Body of pancreas (tissue), 4 donors: Measurements from ENCODE around the gene GYPC. TPM values are rescaled to one million over a fixed set of nuclear protein-coding genes. Genes with fewer than 3 reads are reported as not detected.
"Not testable (repeated sequence)": the region's sequence is repeated elsewhere in the genome, so short reads cannot be mapped to it uniquely, and the experiment has no call there.

Source experiments
- ATAC-seq: fragments of 150-250 bp; one replicate; pipeline ENCODE4 v1.9.1; 2016
- DNase-seq, 4 donors: peaks; one replicate each; pipeline ENCODE4 v3.0.0-alpha.2; 2019
- H3K27ac ChIP-seq, 4 donors: fragments of 200-600 bp; sonication (generic); 1 replicate in 3 of 4; 2 replicates in 1 of 4; pipeline versions ENCODE4 v1.5.1 to v1.6.1; 2016 to 2019; ENCODE audit warnings: mild to moderate bottlenecking in 1 of 4, mixed read lengths in 1 of 4, moderate library complexity in 1 of 4
- H3K27me3 ChIP-seq, 2 donors: fragments of 200-600 bp; sonication (generic); one replicate each; pipeline ENCODE4 v1.6.0; 2016; ENCODE audit warnings: mild to moderate bottlenecking in 1 of 2
- H3K36me3 ChIP-seq, 2 donors: fragments of 200-600 bp; sonication (generic); replicated peaks in 1 of 2; 2 replicates each; pipeline ENCODE4 v1.5.1; 2016; ENCODE audit warnings: low read depth in 2 of 2; ENCODE audit not compliant: insufficient read depth in 1 of 2
- H3K4me1 ChIP-seq: fragments of 200-600 bp; sonication (generic); one replicate; pipeline ENCODE4 v1.6.0; 2016
- H3K4me3 ChIP-seq, 2 donors: fragments of 200-600 bp; sonication (generic); 1 replicate in 1 of 2; 2 replicates in 1 of 2; pipeline ENCODE4 v1.5.1; 2016 to 2019
- H3K9me3 ChIP-seq, 3 donors: fragments of 200-600 bp; sonication (generic); 1 replicate in 2 of 3; 2 replicates in 1 of 3; pipeline ENCODE4 v1.5.1; 2016
- POLR2A ChIP-seq, 3 donors: fragments of 450-650 bp; IDR thresholded peaks; one replicate each; pipeline ENCODE4 v1.6.1; 2016; ENCODE audit warnings: antibody characterized with exemption in 3 of 3, mild to moderate bottlenecking in 2 of 3
- WGBS, 2 donors: methylation state at CpG; one replicate each; pipeline ENCODE4 v1.1.5; 2017; 5-methylcytosine and 5-hydroxymethylcytosine counted together
- intact Hi-C: fragments of 100-400 bp; cut with DNase I; formaldehyde crosslinking; loops from one replicate; pipeline ENCODE4 v1.15.1; 2023
- total RNA-seq, 2 donors: library from RNA; depleted of rRNA; stranded (reverse); fragments of >200 nt; gene quantifications; one replicate each; pipeline ENCODE4 v1.1.0, GENCODE V29; 2016
- TF ChIP-seq, protein P1 (sequence below), 7 experiments: fragments of 450-650 bp in 4 of 7; fragments of 200-600 bp in 3 of 7; sonication (generic) in 3 of 7; IDR thresholded peaks; one replicate each; pipeline ENCODE4 v1.5.1; 2016 to 2019; ENCODE audit warnings: antibody characterized with exemption in 7 of 7

GYPC gene
- total RNA-seq, 2 donors from 2014 or later, result 26.4 to 28.8 TPM

DNA sequence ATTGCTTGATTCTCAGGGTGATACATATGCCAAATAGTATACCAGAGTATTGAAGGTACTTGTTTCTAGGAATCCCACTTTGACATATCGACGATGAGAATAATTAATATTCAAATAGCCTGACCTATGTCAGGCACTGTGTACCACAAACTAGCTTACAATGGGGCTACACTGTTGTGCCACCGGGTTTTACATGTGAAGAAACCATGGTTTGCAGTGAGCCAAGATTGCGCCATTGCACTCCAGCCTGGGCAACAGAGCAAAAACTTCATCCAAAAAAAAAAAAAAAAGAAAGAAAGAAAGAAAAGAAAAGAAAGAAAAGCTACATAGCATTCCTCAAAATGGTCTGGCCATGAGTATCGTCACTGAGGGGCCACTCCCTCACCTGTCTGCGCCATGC, 25.5 kb downstream of the GYPC start:
- no peak for ATAC-seq
- 86 to 89% methylated on average over 6 of the region's 6 CpGs for whole genome bisulfite sequencing, 2 donors
- Histone ChIP-seq H3K4me3 (no peak overlapping the region), H3K27me3 (no peaks in the 10 kb centered on the region), H3K9me3 (no peaks in the 10 kb centered on the region), H3K36me3 (no peaks in the 10 kb centered on the region), H3K27ac (no peak overlapping the region), H3K4me1 (no peaks in the 10 kb centered on the region)
- intact Hi-C loops, result no loop called here
- TF ChIP-seq, protein P1, sequence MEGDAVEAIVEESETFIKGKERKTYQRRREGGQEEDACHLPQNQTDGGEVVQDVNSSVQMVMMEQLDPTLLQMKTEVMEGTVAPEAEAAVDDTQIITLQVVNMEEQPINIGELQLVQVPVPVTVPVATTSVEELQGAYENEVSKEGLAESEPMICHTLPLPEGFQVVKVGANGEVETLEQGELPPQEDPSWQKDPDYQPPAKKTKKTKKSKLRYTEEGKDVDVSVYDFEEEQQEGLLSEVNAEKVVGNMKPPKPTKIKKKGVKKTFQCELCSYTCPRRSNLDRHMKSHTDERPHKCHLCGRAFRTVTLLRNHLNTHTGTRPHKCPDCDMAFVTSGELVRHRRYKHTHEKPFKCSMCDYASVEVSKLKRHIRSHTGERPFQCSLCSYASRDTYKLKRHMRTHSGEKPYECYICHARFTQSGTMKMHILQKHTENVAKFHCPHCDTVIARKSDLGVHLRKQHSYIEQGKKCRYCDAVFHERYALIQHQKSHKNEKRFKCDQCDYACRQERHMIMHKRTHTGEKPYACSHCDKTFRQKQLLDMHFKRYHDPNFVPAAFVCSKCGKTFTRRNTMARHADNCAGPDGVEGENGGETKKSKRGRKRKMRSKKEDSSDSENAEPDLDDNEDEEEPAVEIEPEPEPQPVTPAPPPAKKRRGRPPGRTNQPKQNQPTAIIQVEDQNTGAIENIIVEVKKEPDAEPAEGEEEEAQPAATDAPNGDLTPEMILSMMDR (IDR thresholded peaks at IDR 0.05), result no peak
- no peak for TF ChIP-seq POLR2A (IDR thresholded peaks at IDR 0.05)
- no peak for DNase-seq

DNA sequence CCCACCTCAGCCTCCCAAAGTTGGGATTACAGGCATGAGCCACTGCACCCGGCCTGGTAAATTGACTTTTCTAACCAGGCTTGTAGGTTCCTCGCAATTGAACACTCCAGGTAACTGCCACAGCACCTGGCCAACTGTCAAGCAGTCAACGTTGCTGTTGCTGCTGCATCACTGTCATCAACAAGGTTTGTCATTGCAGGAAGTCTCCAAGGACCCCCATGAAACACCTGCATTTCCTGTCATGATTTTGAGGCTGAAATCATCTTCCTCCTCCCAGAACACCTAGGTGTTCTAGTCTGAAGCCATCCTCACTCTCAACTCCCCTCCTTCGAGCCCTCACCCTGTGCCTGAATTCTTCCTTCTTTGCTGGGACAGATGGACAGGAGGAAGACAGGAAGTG, 29.7 kb downstream of the GYPC start:
- intact Hi-C loops, result no loop called here
- no peak for ATAC-seq
- WGBS, 2 donors, result 43 to 76% methylated on average over 2 to 4 of the region's 4 CpGs

DNA sequence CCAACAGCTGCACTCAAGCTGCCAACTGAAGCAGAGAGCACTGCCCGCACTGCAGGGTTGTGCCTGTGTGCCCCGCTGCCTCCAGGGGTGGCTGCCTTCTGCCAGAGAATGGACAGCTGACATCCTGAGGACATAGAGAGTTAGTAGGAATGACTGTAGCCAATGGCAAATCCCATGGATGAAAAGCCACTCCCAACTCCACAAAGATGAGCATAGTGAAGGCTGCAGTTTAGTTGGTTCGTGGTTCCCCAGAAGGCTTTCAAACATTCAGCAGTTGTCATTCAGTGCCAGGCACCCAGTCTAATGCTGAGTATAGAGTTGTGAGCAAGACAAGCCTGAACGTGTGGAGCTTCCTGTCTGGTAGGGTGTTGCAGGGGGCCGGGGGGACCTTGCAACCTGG, 30.3 kb downstream of the GYPC start:
- H3K27ac ChIP-seq, result no peak overlapping the region
- WGBS, 2 donors, result 41 to 65% methylated on average over 3 to 5 of the region's 5 CpGs
- TF ChIP-seq, protein P1 (IDR thresholded peaks at IDR 0.05), result no peak
- no peak for TF ChIP-seq POLR2A (IDR thresholded peaks at IDR 0.05)
- ATAC-seq, result no peak
- no peaks in the 10 kb centered on the region for H3K4me1 ChIP-seq
- no peak overlapping the region for H3K4me3 ChIP-seq
- H3K27me3 ChIP-seq, result no peaks in the 10 kb centered on the region
- no peaks in the 10 kb centered on the region for H3K36me3 ChIP-seq
- no peaks in the 10 kb centered on the region for H3K9me3 ChIP-seq
- intact Hi-C loops, result no loop called here
- no peak for DNase-seq

More for the DNA sequence above, 29.7 kb downstream of the GYPC start:
- Histone ChIP-seq H3K27ac (no peak overlapping the region), H3K36me3 (no peaks in the 10 kb centered on the region), H3K4me1 (no peaks in the 10 kb centered on the region), H3K27me3 (no peaks in the 10 kb centered on the region), H3K9me3 (no peaks in the 10 kb centered on the region), H3K4me3 (no peak overlapping the region)
- DNase-seq, result no peak
- TF ChIP-seq, protein P1 (IDR thresholded peaks at IDR 0.05), result no peak
- TF ChIP-seq POLR2A (IDR thresholded peaks at IDR 0.05), result no peak

DNA sequence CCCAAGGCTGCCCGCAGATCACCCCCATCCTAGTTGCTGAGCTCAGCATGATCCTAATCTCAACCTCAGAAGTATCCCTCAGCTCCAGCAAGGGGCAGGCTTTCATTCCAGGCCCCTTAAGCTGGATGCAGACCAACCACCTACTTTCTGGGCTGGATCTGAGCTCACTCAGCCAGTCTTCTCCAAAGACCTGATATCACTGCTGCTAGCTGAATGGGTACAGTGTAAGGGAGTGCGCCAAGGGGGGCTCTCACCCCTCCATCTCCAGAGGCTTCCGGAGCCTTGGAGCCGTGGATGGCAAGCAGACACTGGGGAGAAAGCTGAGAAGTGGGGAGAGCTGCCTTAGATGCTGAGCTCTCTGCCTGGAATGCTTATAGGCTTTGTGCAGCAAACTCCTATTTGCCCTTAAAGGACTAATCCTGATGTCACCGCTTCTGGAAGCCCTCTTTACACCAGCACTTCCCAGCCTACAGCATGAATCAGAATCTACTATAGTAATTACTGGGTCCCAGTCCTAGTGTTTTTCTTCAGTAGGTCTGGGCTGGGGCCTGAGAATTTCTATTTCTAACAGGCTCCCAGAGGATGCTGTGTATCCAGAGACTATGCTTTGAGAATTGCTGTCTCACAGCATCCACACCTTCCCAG, 31.0 kb downstream of the GYPC start:
- 72 to 92% methylated on average over 5 of the region's 5 CpGs for WGBS, 2 donors
- no peak for DNase-seq
- no peak for TF ChIP-seq POLR2A (IDR thresholded peaks at IDR 0.05)
- TF ChIP-seq, protein P1 (IDR thresholded peaks at IDR 0.05), result no peak
- Histone ChIP-seq H3K27ac (no peak overlapping the region), H3K4me3 (no peak overlapping the region), H3K27me3 (no peaks in the 10 kb centered on the region), H3K9me3 (no peaks in the 10 kb centered on the region), H3K36me3 (no peaks in the 10 kb centered on the region), H3K4me1 (no peaks in the 10 kb centered on the region)
- intact Hi-C loops, result no loop called here
- ATAC-seq, result no peak

DNA sequence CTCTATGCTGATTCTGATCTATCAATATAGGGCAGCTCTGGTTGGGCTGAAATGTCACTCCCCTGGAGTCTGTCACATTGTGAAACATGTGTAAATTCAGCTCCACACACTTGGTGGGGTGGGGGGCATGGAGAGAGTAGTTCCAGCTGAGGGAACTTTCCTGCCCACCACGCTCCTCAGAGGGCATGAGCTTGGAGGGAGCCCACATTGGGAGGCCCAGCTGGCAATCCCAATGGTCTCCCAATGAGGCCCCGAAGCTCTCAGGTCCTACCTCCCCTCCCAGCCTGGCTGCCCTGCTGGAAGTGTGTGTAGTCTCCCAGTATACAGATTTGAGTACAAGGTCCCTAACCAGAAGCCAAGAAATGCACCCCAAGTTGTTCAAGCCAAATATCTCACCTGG, 31.5 kb downstream of the GYPC start:
- DNase-seq, result no peak
- 84% methylated on average over 2 of the region's 2 CpGs; no CpG with 5 or more reads in 1 of the 2 donors for WGBS, 2 donors

DNA sequence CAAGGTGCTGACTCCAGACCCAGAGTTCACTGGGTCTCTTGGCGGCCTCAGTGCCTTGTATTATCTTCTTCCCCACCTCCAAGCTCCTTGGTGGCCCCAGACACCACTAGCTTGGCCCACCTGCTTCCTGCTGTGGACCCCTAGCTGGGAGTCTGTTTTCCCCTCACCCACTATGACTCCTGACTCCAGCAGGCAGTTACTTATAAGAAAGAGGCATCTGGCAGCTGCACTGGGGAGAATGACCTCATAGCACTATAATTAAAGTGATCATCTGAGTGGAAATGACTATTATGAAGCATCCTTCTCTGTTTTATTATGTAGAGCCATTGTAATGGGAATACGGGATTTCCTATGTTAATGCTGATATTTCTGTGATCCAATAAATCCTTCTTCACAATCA, 32.6 kb downstream of the GYPC start:
- H3K9me3 ChIP-seq, ATAC-seq, H3K4me3 ChIP-seq, H3K27ac ChIP-seq, H3K4me1 ChIP-seq, intact Hi-C loops, H3K27me3 ChIP-seq, H3K36me3 ChIP-seq, DNase-seq: not testable (repeated sequence)
- 52 to 80% methylated on average over 2 of the region's 2 CpGs for WGBS, 2 donors

More for the DNA sequence above, 31.5 kb downstream of the GYPC start:
- intact Hi-C loops, result no loop called here
- ATAC-seq, result no peak
- Histone ChIP-seq H3K9me3 (no peaks in the 10 kb centered on the region), H3K27me3 (no peaks in the 10 kb centered on the region), H3K27ac (no peak overlapping the region), H3K4me1 (no peaks in the 10 kb centered on the region), H3K4me3 (no peak overlapping the region), H3K36me3 (no peaks in the 10 kb centered on the region)
- no peak for TF ChIP-seq POLR2A (IDR thresholded peaks at IDR 0.05)
- TF ChIP-seq, protein P1 (IDR thresholded peaks at IDR 0.05), result no peak

DNA sequence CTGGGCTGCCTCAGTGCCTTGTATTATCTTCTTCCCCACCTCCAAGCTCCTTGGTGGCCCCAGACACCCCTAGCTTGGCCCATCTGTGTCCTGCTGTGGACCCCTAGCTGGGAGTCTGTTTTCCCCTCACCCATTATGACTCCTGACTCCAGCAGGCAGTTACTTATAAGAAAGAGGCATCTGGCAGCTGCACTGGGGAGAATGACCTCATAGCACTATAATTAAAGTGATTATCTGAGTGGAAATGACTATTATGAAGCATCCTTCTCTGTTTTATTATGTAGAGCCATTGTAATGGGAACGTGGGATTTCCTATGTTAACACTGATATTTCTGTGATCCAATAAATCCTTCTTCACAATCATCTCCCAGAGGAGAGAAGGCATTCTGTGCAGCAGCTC, 36.3 kb downstream of the GYPC start:
- H3K4me3 ChIP-seq, intact Hi-C loops, H3K27me3 ChIP-seq, H3K36me3 ChIP-seq, H3K27ac ChIP-seq, H3K9me3 ChIP-seq, H3K4me1 ChIP-seq, DNase-seq, ATAC-seq: not testable (repeated sequence)
- WGBS, 2 donors, result 0 to 69% methylated on average over 1 of the region's 1 CpG
